Measurements from ENCODE around the gene SIRPB1.

The SIRPB1 gene

GRCh38 chr20:1619861-1620444, at the start of gene SIRPB1:
Gene SIRPB1 (minus strand): TSS chr20:1620009. CDS start chr20:1619944, 65 bp downstream.
- Histone ChIP-seq H4K20me1 (ENCODE audit: insufficient read depth, low read length) (no peaks in the 10 kb centered on the region), H3K4me1 (ENCODE audit: insufficient read depth, low read length, severe bottlenecking) (no peaks in the 10 kb centered on the region), H3K4me3 (ENCODE audit: low read depth, low read length, poor library complexity, severe bottlenecking) (no peak within 1 kb of the TSS), H3K36me3 (ENCODE audit: insufficient read depth, low read length) (no peaks in the 10 kb centered on the region), H3F3A (ENCODE audit: insufficient read depth, low read length) (no peaks in the 10 kb centered on the region), H3K9ac (ENCODE audit: low read length) (no peak within 1 kb of the TSS), H3K27me3 (ENCODE audit: insufficient read depth, low read length) (no peaks in the 10 kb centered on the region; the same call in 1 of the 2 replicates), H3K9me2 (ENCODE audit: low read depth, low read length) (no peaks in the 10 kb centered on the region), H3K79me2 (ENCODE audit: insufficient read depth, low read length) (no peaks in the 10 kb centered on the region), H3K4me2 (ENCODE audit: low read length) (no peak within 1 kb of the TSS), H3K9me3 (ENCODE audit: low read length) (no peaks in the 10 kb centered on the region), H3K27ac (ENCODE audit: low read depth, low read length, poor library complexity, severe bottlenecking) (no peak within 1 kb of the TSS), H2AFZ (ENCODE audit: low read length) (no peak within 1 kb of the TSS)
- no peak for TF ChIP-seq CTCF (IDR thresholded peaks at IDR 0.05; ENCODE audit: low read length)
- TF ChIP-seq EZH2 (IDR thresholded peaks at IDR 0.05; ENCODE audit: borderline replicate concordance, low read length) = no peak

- no peak overlapping the region for H3K4me3 ChIP-seq (ENCODE audit: low read depth, low read length, poor library complexity, severe bottlenecking)
- H2AFZ ChIP-seq (ENCODE audit: low read length) = no peak overlapping the region
- H3F3A ChIP-seq (ENCODE audit: insufficient read depth, low read length) = no peaks in the 10 kb centered on the region
- H3K9me2 ChIP-seq (ENCODE audit: low read depth, low read length) = no peaks in the 10 kb centered on the region
- no peaks in the 10 kb centered on the region for H3K36me3 ChIP-seq (ENCODE audit: insufficient read depth, low read length)
- H3K9ac ChIP-seq (ENCODE audit: low read length) = no peak overlapping the region
- no peaks in the 10 kb centered on the region for H3K4me1 ChIP-seq (ENCODE audit: insufficient read depth, low read length, severe bottlenecking)
- no peaks in the 10 kb centered on the region for H3K79me2 ChIP-seq (ENCODE audit: insufficient read depth, low read length)
- no peak overlapping the region for H3K4me2 ChIP-seq (ENCODE audit: low read length)
- H4K20me1 ChIP-seq (ENCODE audit: insufficient read depth, low read length) = no peaks in the 10 kb centered on the region
- TF ChIP-seq EZH2 (IDR thresholded peaks at IDR 0.05; ENCODE audit: borderline replicate concordance, low read length) = no peak
- no peak for TF ChIP-seq CTCF (IDR thresholded peaks at IDR 0.05; ENCODE audit: low read length)
- H3K27me3 ChIP-seq (ENCODE audit: insufficient read depth, low read length) = no peaks in the 10 kb centered on the region; the same call in 1 of the 2 replicates
- H3K27ac ChIP-seq (ENCODE audit: low read depth, low read length, poor library complexity, severe bottlenecking) = no peak overlapping the region
- no peaks in the 10 kb centered on the region for H3K9me3 ChIP-seq (ENCODE audit: low read length)
Observed at GRCh38 chr20:1669304-1669703, 49.5 kb upstream of the SIRPB1 start.

- H3F3A ChIP-seq (ENCODE audit: insufficient read depth, low read length) = no peaks in the 10 kb centered on the region
- no peaks in the 10 kb centered on the region for H3K27me3 ChIP-seq (ENCODE audit: insufficient read depth, low read length)
- no peak overlapping the region for H3K27ac ChIP-seq (ENCODE audit: low read depth, low read length, poor library complexity, severe bottlenecking)
- H3K36me3 ChIP-seq (ENCODE audit: insufficient read depth, low read length) = no peaks in the 10 kb centered on the region
- H3K4me1 ChIP-seq (ENCODE audit: insufficient read depth, low read length, severe bottlenecking) = no peaks in the 10 kb centered on the region
- H3K9me2 ChIP-seq (ENCODE audit: low read depth, low read length) = no peaks in the 10 kb centered on the region
- no peak overlapping the region for H3K4me2 ChIP-seq (ENCODE audit: low read length)
- no peaks in the 10 kb centered on the region for H3K79me2 ChIP-seq (ENCODE audit: insufficient read depth, low read length)
- no peak overlapping the region for H2AFZ ChIP-seq (ENCODE audit: low read length)
- no peak overlapping the region for H3K4me3 ChIP-seq (ENCODE audit: low read depth, low read length, poor library complexity, severe bottlenecking)
- no peak overlapping the region for H3K9ac ChIP-seq (ENCODE audit: low read length)
- H4K20me1 ChIP-seq (ENCODE audit: insufficient read depth, low read length) = no peaks in the 10 kb centered on the region
- H3K9me3 ChIP-seq (ENCODE audit: low read length) = no peaks in the 10 kb centered on the region
- TF ChIP-seq CTCF (IDR thresholded peaks at IDR 0.05; ENCODE audit: low read length) = no peak
- no peak for TF ChIP-seq EZH2 (IDR thresholded peaks at IDR 0.05; ENCODE audit: borderline replicate concordance, low read length)
Observed at GRCh38 chr20:1667502-1668085, 47.8 kb upstream of the SIRPB1 start.
